ENCODE measurements around the gene DOCK3.

The DOCK3 gene

GRCh38 chr3:50674349-50675178 is at the start of gene DOCK3:
Gene DOCK3, plus strand, starts transcription at chr3:50674927. Its CDS starts 337 bp downstream, at chr3:50675264.
- DNase-seq (ENCODE audit: low read depth) = no peak
- peak within 1 kb of the TSS; percentile 29 for H3K4me3 ChIP-seq (ENCODE audit: low read depth, low read length)

GRCh38 chr3:50625231-50626182 is 49.2 kb upstream of the DOCK3 start:
- DNase-seq (ENCODE audit: low read depth) = no peak

DNA sequence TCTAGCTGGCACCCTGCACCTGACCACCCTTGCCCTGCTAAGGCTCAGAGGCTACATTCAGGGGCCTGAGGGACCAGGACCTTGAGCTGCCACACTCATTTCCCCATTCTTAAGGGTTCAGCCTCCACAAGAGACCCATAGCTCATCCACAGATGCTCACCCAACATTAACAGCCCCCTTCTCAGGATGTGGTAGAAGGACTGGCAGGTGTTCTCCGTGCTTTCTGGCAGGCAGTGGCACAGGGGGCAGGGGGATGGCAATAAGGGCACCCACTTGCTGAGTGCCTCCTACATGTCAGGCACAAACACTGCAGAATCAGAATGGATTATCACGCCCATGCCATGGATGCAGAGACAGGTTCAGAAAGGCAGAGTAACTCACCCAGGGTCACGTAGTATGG is 48.3 kb upstream of the DOCK3 start:
- no peak overlapping the region for H3K4me3 ChIP-seq (ENCODE audit: low read depth, low read length)
- no peak for DNase-seq (ENCODE audit: low read depth)

More at GRCh38 chr3:50625231-50626182, 49.2 kb upstream of the DOCK3 start:
- H3K4me3 ChIP-seq (ENCODE audit: low read depth, low read length) = no peak overlapping the region

DNA sequence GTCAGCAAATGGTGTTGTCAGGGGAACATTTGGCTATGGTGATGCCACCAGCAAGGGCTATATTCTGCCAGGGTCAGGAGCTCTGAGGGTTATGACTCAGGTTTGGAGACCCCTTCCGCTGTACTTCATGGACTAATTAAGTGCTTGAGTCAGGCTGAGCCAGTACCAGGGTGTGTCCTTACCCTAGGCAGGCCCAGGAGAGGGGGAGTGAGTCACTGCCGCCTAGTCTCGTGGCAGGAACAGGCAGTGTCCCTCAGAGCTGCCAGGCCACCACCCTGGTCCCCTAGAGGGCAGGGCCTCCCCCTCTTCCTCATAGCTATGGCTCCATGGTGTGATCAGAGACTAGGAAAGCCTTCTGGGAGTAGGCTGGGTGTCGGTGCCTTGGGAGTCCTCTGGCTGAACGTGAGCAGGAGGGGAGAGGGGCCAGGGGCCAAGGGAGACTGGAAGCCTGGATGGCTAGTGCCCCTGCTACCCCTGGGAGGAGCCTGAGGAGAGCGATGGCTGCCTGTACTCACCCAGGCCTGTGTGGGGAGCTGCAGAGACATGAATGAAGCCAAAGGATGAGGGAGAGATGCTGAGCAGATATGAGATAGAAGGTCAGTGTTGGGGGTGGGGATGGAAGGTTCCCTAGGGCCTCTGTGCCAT is 47.2 kb upstream of the DOCK3 start:
- peak; percentile 12 for DNase-seq (ENCODE audit: low read depth)
- no peak overlapping the region for H3K4me3 ChIP-seq (ENCODE audit: low read depth, low read length)

GRCh38 chr3:50628601-50629000 is 46.1 kb upstream of the DOCK3 start:
- no peak for DNase-seq (ENCODE audit: low read depth)
- no peak overlapping the region for H3K4me3 ChIP-seq (ENCODE audit: low read depth, low read length)

- DNase-seq (ENCODE audit: low read depth) = no peak
- no peak overlapping the region for H3K4me3 ChIP-seq (ENCODE audit: low read depth, low read length)
These were observed 44.3 kb upstream of the DOCK3 start for GRCh38 chr3:50630394-50630793.

GRCh38 chr3:50630877-50631276 is 43.9 kb upstream of the DOCK3 start:
- H3K4me3 ChIP-seq (ENCODE audit: low read depth, low read length) = no peak overlapping the region
- DNase-seq (ENCODE audit: low read depth) = no peak

GRCh38 chr3:50632450-50632849 is 42.3 kb upstream of the DOCK3 start:
- no peak for DNase-seq (ENCODE audit: low read depth)
- no peak overlapping the region for H3K4me3 ChIP-seq (ENCODE audit: low read depth, low read length)

DNA sequence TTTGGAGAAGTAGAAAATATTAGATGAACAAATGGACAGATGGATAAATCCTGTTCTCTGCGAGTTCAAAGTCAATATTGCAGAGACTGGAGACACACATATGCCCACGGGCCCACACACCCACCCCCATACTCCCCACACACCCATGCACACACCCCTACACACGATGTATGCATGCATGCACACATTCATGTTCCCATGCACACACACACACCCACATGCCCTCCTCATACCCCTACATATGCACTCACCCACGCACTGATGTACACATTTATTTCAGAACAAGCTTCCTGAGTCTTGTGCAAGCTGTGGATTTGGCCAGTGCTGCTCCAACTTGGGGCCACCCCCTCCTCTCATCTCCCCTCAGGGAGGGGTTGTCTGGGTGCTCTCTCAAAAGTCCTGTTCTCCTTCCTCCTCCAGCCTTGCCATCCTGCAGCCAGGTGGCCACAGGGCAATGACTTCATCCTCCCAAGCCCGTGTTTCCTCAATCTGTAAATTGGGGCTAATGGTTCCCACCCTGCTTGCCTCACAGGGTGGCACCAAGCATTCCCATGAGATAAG is 41.4 kb upstream of the DOCK3 start:
- no peak overlapping the region for H3K4me3 ChIP-seq (ENCODE audit: low read depth, low read length)
- DNase-seq (ENCODE audit: low read depth) = no peak

DNA sequence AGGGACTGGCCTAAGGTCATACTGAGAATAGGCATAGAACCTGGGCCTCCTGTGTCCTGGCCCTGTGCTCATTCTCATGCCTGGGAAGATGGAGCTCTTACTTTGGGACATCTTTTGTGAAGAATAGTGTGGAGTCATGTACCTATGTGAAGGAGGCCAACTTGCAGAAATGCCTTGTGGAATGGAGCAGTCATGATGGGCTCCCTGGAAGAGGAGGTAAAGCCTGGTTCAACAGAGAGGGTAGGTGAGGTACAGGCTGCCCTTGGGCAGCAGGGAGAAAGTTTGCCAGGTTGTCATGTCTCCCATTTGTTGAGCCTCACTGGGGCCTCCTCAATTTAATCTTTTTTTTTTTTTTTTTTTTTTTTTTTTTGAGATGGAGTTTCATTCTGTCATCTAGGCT is 39.7 kb upstream of the DOCK3 start:
- no peak overlapping the region for H3K4me3 ChIP-seq (ENCODE audit: low read depth, low read length)
- no peak for DNase-seq (ENCODE audit: low read depth)

DNA sequence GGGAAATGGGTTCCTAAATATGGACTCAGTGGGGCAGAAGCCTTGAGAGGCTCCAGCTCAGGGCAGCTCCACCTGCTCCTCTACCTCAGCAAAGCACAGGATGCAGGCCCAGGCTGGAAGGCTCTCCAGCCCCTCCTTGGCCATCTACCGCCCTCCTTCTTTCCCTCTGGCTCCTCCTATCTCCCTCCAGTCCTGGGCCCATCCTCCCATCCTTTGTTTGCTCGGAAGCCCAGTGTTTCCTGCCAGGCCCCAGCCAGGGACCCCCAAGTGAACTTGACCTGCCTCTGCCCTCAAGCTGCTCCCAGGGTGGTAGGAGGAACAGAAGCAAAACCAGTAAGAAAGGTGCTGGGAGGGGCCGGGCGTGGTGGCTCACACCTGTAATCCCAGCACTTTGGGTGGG is 37.7 kb upstream of the DOCK3 start:
- H3K4me3 ChIP-seq (ENCODE audit: low read depth, low read length) = no peak overlapping the region
- no peak for DNase-seq (ENCODE audit: low read depth)

GRCh38 chr3:50637945-50638344 is 36.8 kb upstream of the DOCK3 start:
- no peak overlapping the region for H3K4me3 ChIP-seq (ENCODE audit: low read depth, low read length)
- no peak for DNase-seq (ENCODE audit: low read depth)

DNA sequence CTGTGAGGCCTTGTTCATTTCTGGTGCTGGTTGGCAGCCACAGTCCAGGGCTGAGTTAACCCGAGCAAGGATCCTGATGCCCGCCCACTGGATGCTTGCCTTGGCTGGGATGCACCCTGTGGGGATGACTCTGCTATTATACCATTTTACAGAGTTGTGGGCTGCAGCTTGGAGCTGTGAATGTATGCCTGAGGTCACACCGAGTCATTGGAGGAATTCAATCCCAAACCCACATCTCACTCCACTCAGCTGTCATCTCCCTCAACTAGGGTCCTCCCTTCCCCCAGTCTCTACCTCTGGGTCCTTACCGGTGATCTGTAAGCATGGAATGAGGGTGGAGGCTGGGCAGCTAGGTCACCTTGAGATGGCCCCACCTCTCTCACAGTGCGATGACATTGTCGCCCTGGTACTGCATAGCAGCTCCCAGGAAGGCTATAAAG is 35.7 kb upstream of the DOCK3 start:
- no peak overlapping the region for H3K4me3 ChIP-seq (ENCODE audit: low read depth, low read length)
- DNase-seq (ENCODE audit: low read depth) = peak; percentile 39

DNA sequence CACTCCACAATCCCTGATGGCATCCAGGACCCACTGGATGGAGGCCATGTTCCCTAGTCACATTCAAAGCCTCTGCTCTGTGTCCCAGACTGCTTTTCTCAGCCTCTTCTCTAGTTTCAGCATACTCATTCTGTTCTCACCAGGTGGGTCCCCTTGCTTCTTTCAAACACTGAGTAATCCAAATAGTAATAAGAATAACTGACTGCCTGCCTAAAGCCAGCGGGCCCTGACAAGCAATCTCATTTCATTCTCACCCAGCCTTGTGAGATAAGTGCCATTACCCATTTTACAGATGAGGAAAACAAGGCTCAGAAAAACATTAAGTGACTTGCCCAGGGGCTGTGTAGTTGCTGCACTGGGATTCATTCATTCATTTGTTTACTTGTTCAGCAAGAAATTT is 32.3 kb upstream of the DOCK3 start:
- H3K4me3 ChIP-seq (ENCODE audit: low read depth, low read length) = no peak overlapping the region
- DNase-seq (ENCODE audit: low read depth) = no peak

DNA sequence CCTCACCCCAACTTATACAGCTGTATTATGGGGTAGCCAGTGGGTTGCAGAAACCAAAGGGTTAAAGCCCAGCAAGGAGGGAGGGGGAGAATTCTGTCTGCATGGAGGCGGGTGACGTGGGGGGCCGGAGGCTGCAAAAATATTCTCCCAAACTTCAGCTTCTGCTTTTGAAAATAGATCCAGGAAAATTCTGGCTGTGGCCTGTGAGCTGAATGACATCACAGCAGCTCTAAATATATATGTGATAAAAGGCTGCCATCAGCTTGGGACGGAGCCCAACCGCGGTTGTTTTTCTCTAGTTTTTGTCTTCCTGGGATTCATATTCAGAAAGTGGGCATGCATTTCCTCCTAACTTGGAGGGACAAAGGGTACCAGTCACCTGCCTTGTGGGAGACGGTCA is 30.2 kb upstream of the DOCK3 start:
- H3K4me3 ChIP-seq (ENCODE audit: low read depth, low read length) = no peak overlapping the region
- DNase-seq (ENCODE audit: low read depth) = no peak

GRCh38 chr3:50645378-50645777 is 29.3 kb upstream of the DOCK3 start:
- H3K4me3 ChIP-seq (ENCODE audit: low read depth, low read length) = no peak overlapping the region
- no peak for DNase-seq (ENCODE audit: low read depth)

DNA sequence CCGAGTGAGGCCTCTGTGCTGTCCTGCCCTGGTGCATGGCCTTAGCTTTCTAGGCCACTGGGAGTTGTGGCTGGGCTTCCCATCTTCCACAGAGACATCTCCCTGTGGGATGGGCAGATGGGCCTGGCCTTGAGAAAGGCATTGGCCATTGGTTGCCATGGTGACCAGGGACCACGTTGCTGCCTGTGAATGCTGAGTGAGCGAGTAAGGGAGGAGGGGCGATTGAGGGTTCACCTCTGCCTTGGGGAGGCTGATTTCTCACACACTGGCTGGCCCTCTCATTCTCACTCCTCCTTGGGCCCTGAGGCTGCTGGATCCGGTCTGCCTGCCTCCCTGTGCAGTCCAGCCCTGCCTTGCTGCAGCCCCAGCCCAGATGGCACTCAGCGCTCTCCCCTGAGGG is 26.4 kb upstream of the DOCK3 start:
- H3K4me3 ChIP-seq (ENCODE audit: low read depth, low read length) = no peak overlapping the region
- DNase-seq (ENCODE audit: low read depth) = peak; percentile 7

- DNase-seq (ENCODE audit: low read depth) = no peak
- H3K4me3 ChIP-seq (ENCODE audit: low read depth, low read length) = no peak overlapping the region
These were observed 25.8 kb upstream of the DOCK3 start for GRCh38 chr3:50648944-50649343.

DNA sequence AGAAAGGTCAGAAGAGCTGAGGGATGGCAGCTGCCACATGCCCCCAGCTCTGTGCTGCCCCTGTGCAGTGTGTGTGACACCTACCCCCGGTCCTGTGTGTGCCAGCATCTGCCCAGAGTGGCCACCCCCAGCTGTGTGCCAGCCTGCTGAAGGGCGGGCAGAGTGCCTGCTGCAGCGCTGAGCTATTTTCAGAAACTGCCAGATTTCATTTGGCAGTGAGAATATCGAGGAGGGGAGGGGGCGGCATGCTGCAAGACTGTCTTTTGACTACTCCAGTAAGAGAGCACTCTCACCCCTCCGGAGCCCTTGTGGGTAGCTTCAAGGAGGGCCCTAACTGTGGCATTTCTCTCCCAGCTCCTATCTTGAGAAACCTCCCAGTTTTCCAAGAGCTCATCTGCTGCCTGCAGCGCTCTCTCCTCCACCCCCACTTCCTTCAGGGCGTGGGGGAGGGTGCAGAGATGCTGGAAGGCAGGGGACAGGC is 25.2 kb upstream of the DOCK3 start:
- no peak overlapping the region for H3K4me3 ChIP-seq (ENCODE audit: low read depth, low read length)
- no peak for DNase-seq (ENCODE audit: low read depth)

Measured in skeletal muscle cell (primary cell).